K562 (cell line): Measurements from ENCODE around the gene GPR39. TPM values are rescaled to one million over a fixed set of nuclear protein-coding genes. Genes with fewer than 3 reads are reported as not detected.

Source experiments
- ATAC-seq: fragments of 200-7000 bp; cut with Tn5 transposase; 3 replicates; pipeline ENCODE4 v1.9.1; 2020; ENCODE audit warnings: moderate library complexity
- BruUV-seq: library from RNA; stranded (reverse); fragments of 400-500 nt; replicated peaks from 2 replicates; lab custom pipeline; 2021; lab: Mats Ljungman, UMichigan
- CTCF ChIA-PET: fragments of 300-600 bp; formaldehyde crosslinking; extraction: SDS; loops from one replicate; lab custom pipeline; 2021; ENCODE audit warnings: low intra/inter-chr PET ratio; lab: Yijun Ruan, JAX
- POLR2A ChIA-PET: fragments of 300-600, 350-650 bp; sonication (Branson Sonifier 250); formaldehyde crosslinking; extraction: SDS; loops from one replicate; lab custom pipeline; 2021; ENCODE audit warnings: antibody characterized with exemption, inconsistent platforms; lab: Yijun Ruan, JAX
- DNase-seq, 4 experiments: peaks; one replicate each; pipeline versions ENCODE4 v3.0.0 to v3.0.0-alpha.2; 2011 to 2018; ENCODE audit warnings: low spot score in 3 of 4, mixed read lengths in 3 of 4; ENCODE audit errors: extremely low read depth in 1 of 4
- FAIRE-seq: peaks from 2 replicates; lab custom pipeline; 2011; peaks lifted over from hg19 to GRCh38; lab: Jason Lieb, UNC
- H2AFZ ChIP-seq: 2 replicates; pipeline ENCODE4 v1.6.0; 2011; ENCODE audit warnings: low read depth, low read length, control low read depth, inconsistent platforms
- H3K27ac ChIP-seq: fragments of 200-600 bp; 3 replicates; pipeline ENCODE4 v1.8.0; 2011; ENCODE audit warnings: low read depth, mild to moderate bottlenecking, control low read depth, inconsistent platforms, low read length, moderate library complexity, mixed read lengths; ENCODE audit errors: extremely low read depth
- H3K27me3 ChIP-seq, 2 experiments: fragments of 300-600 bp in 1 of 2; 2 replicates in 1 of 2; 3 replicates in 1 of 2; pipeline versions ENCODE4 v1.6.0 to v1.8.0; 2011; ENCODE audit warnings: inconsistent platforms in 2 of 2, low read length in 2 of 2, mild to moderate bottlenecking in 1 of 2, mixed read lengths in 1 of 2, moderate library complexity in 1 of 2; ENCODE audit not compliant: control insufficient read depth in 2 of 2, insufficient read depth in 2 of 2
- H3K36me3 ChIP-seq: fragments of 300-600 bp; 3 replicates; pipeline ENCODE4 v1.8.0; 2011; ENCODE audit warnings: mild to moderate bottlenecking, low read length, inconsistent platforms; ENCODE audit not compliant: control insufficient read depth, insufficient read depth
- H3K4me1 ChIP-seq, 2 experiments: fragments of 200-600 bp in 1 of 2; replicated peaks in 1 of 2; 2 replicates in 1 of 2; 3 replicates in 1 of 2; pipeline versions ENCODE4 v1.5.1 to v1.8.0; 2011; ENCODE audit warnings: inconsistent platforms in 2 of 2, low read length in 2 of 2, mild to moderate bottlenecking in 1 of 2, mixed read lengths in 1 of 2, moderate library complexity in 1 of 2; ENCODE audit not compliant: control insufficient read depth in 2 of 2, insufficient read depth in 2 of 2
- H3K4me2 ChIP-seq: 2 replicates; pipeline ENCODE4 v1.6.1; 2011; ENCODE audit warnings: low read length, control low read depth, inconsistent platforms, mixed read lengths; ENCODE audit not compliant: insufficient read depth
- H3K4me3 ChIP-seq: fragments of 200-600 bp; sonication (generic), shearing (Covaris generic); 2 replicates; pipeline ENCODE4 v1.5.1; 2016; ENCODE audit warnings: control low read depth, inconsistent platforms
- H3K79me2 ChIP-seq: fragments of 200-600 bp; 3 replicates; pipeline ENCODE4 v1.8.0; 2011; ENCODE audit warnings: low read length, inconsistent platforms; ENCODE audit not compliant: control insufficient read depth, insufficient read depth
- H3K9ac ChIP-seq, 2 experiments: 2 replicates each; pipeline versions ENCODE4 v1.6.0 to v1.6.1; 2011; ENCODE audit warnings: low read depth in 2 of 2, low read length in 2 of 2, control low read depth in 1 of 2, inconsistent platforms in 1 of 2, mild to moderate bottlenecking in 1 of 2, mixed read lengths in 1 of 2; ENCODE audit not compliant: insufficient read depth in 1 of 2
- H3K9me1 ChIP-seq: one replicate; pipeline ENCODE4 v1.6.0; 2011; ENCODE audit warnings: inconsistent platforms, mild to moderate bottlenecking, low read length, moderate library complexity; ENCODE audit not compliant: control insufficient read depth, insufficient read depth
- H3K9me3 ChIP-seq: replicated peaks from 2 replicates; pipeline ENCODE4 v1.5.1; 2011; ENCODE audit warnings: low read depth, low read length, inconsistent platforms; ENCODE audit not compliant: control insufficient read depth, insufficient read depth
- H4K20me1 ChIP-seq: replicated peaks from 2 replicates; pipeline ENCODE4 v1.6.1; 2011; ENCODE audit warnings: low read length, inconsistent platforms, mixed read lengths; ENCODE audit not compliant: control insufficient read depth, insufficient read depth
- ETS1 ChIP-seq: conservative IDR thresholded peaks from 2 replicates; pipeline ENCODE4 v1.6.1; 2011; ENCODE audit warnings: low read depth, mild to moderate bottlenecking, low read length; ENCODE audit not compliant: control insufficient read depth
- GTF2F1 ChIP-seq: IDR thresholded peaks from 2 replicates; pipeline ENCODE4 v1.6.1; 2011; ENCODE audit warnings: low read depth, low read length, improper control_type of control experiment
- ILF3 ChIP-seq: fragments of 450-650 bp; IDR thresholded peaks from 2 replicates; pipeline ENCODE4 v1.6.1; 2018; ENCODE audit warnings: antibody characterized with exemption, mild to moderate bottlenecking, moderate library complexity, borderline replicate concordance
- NKRF ChIP-seq: fragments of 450-650 bp; IDR thresholded peaks from 2 replicates; pipeline ENCODE4 v1.6.1; 2016; ENCODE audit warnings: borderline replicate concordance
- SIN3A ChIP-seq, 2 experiments: fragments of 150-350 bp in 1 of 2; IDR thresholded peaks; 2 replicates each; pipeline ENCODE4 v1.6.1; 2011 to 2016; ENCODE audit warnings: borderline replicate concordance in 2 of 2, low read depth in 2 of 2, low read length in 2 of 2, mild to moderate bottlenecking in 2 of 2, moderate library complexity in 2 of 2; ENCODE audit not compliant: control insufficient read depth in 1 of 2
- TCF15 ChIP-seq: fragments of 250-450 bp; sonication (Bioruptor Pico); IDR thresholded peaks from 2 replicates; pipeline ENCODE4 v1.8.0; 2022; ENCODE audit warnings: moderate library complexity, mild to moderate bottlenecking, inconsistent platforms
- ZNF280B ChIP-seq: fragments of 250-450 bp; sonication (Bioruptor Pico); IDR thresholded peaks from 2 replicates; pipeline ENCODE4 v1.5.1; 2021; ENCODE audit warnings: mild to moderate bottlenecking
- ZNF316 ChIP-seq: fragments of 450-650 bp; IDR thresholded peaks from 2 replicates; pipeline ENCODE4 v1.6.1; 2016
- WGBS: fragments of 100-300 bp; shearing (Covaris generic); methylation state at CpG from one replicate; pipeline ENCODE4 v1.1.6; 2016; ENCODE audit warnings: low coverage, mixed read lengths; ENCODE audit not compliant: insufficient coverage; ENCODE audit errors: missing lambda C conversion rate; 5-methylcytosine and 5-hydroxymethylcytosine counted together
- in situ Hi-C: fragments of 300-500 bp; cut with MboI; formaldehyde crosslinking; loops from 4 replicates; pipeline ENCODE4 v1.15.0; 2018; ENCODE audit warnings: inconsistent platforms, mixed read lengths
- intact Hi-C: fragments of 100-400 bp; cut with micrococcal nuclease; formaldehyde crosslinking; loops from 2 replicates; pipeline ENCODE4 v1.14.2; 2022
- polyA plus RNA-seq, 8 experiments: library from polyadenylated mRNA; depleted of rRNA in 4 of 8; stranded (reverse) in 5 of 8; unstranded in 3 of 8; fragments of >200 nt; fragmentation: Nextera tagmentation in 2 of 8; fragmentation: Illumina TruSeq in 1 of 8; extraction: Ambion mirVana in 2 of 8; extraction: Trizol in 1 of 8; gene quantifications; 2 replicates each; pipeline versions ENCODE4 v1.2.1 to v1.2.3, GENCODE V29; 2011 to 2014; ENCODE audit warnings: inconsistent platforms in 1 of 8, missing spikeins in 1 of 8
- total RNA-seq, 7 experiments: library from RNA; depleted of rRNA in 6 of 7; stranded (reverse); fragments of >200 nt in 6 of 7; fragmentation: Illumina TruSeq in 2 of 7; extraction: Trizol in 2 of 7; gene quantifications; 2 replicates each; pipeline versions ENCODE4 v1.2.1 to v1.2.3, GENCODE V29; 2011 to 2021; ENCODE audit warnings: low replicate concordance in 1 of 7

GPR39 gene
- total and polyA plus RNA-seq, 9 of the 15 experiments (the other 6 are each of a cell fraction or from before 2014, with no cell fraction given) = 0.04 TPM; not detected in 8

- ChIA-PET POLR2A (interaction anchor here (0.6 kb wide), 1 partner anchor 124 kb away, joined by 5 read pairs; no protein-coding TSS in a partner anchor), CTCF (no interaction called here)
- whole genome bisulfite sequencing = 0% methylated on average over 5 of the region's 6 CpGs
- FAIRE-seq (no peak), DNase-seq (no peak), ATAC-seq (no peak)
- intact Hi-C loops = no loop called here
- no peaks in the 10 kb centered on the region for H3K79me2 ChIP-seq
- no peak overlapping the region for H2AFZ ChIP-seq
- H3K9ac ChIP-seq = no peak overlapping the region
- no peak overlapping the region for H3K4me2 ChIP-seq
- H3K27ac ChIP-seq = no peak overlapping the region
- H3K4me1 ChIP-seq = no peaks in the 10 kb centered on the region
- H3K9me3 ChIP-seq = no peaks in the 10 kb centered on the region
- no peaks in the 10 kb centered on the region for H4K20me1 ChIP-seq
- no TSS peak for BruUV-seq
- in situ Hi-C loops = no loop called here
- H3K9me1 ChIP-seq = no peaks in the 10 kb centered on the region
- H3K36me3 ChIP-seq = no peaks in the 10 kb centered on the region
- H3K4me3 ChIP-seq = no peak overlapping the region
- no peaks in the 10 kb centered on the region for H3K27me3 ChIP-seq
- no peak for TF ChIP-seq ZNF316
These were observed 191.7 kb downstream of the GPR39 start for GRCh38 chr2:132608311-132608710.

- in situ Hi-C loops = no loop called here
- H3K9ac ChIP-seq = no peak overlapping the region
- WGBS = 0% methylated on average over 8 of the region's 8 CpGs
- DNase-seq (no peak), FAIRE-seq (no peak), ATAC-seq (no peak)
- ChIA-PET POLR2A (no interaction called here), CTCF (interaction anchor here (0.5 kb wide), 1 partner anchor 335 kb away, joined by 6 read pairs; no protein-coding TSS in a partner anchor)
- H3K9me1 ChIP-seq = no peaks in the 10 kb centered on the region
- H3K79me2 ChIP-seq = no peaks in the 10 kb centered on the region
- H2AFZ ChIP-seq = no peak overlapping the region
- intact Hi-C loops = no loop called here
- BruUV-seq = no TSS peak
- no peaks in the 10 kb centered on the region for H3K9me3 ChIP-seq
- H3K4me3 ChIP-seq = no peak overlapping the region
- no peaks in the 10 kb centered on the region for H3K4me1 ChIP-seq
- no peak overlapping the region for H3K4me2 ChIP-seq
- no peak overlapping the region for H3K27ac ChIP-seq
- no peaks in the 10 kb centered on the region for H4K20me1 ChIP-seq
- H3K36me3 ChIP-seq = no peaks in the 10 kb centered on the region
- no peaks in the 10 kb centered on the region for H3K27me3 ChIP-seq
- TF ChIP-seq ETS1 (no peak), ZNF280B (CRISPR knock-in tag) (no peak), TCF15 (CRISPR knock-in tag) (no peak), ILF3 (no peak), GTF2F1 (no peak), SIN3A (IDR thresholded peaks at IDR 0.05; ENCODE audit: borderline replicate concordance in 2 of 2, control insufficient read depth in 1 of 2, low read depth in 2 of 2, low read length in 2 of 2) (no peak), NKRF (no peak)
These were observed 192.7 kb downstream of the GPR39 start for GRCh38 chr2:132609101-132609890.
